Ascending aorta (tissue), 2 donors: ENCODE data around the gene TEAD4. TPM values are rescaled to one million over a fixed set of nuclear protein-coding genes. Genes with fewer than 3 reads are reported as not detected.

Experiments
- DNase-seq, 2 donors: peaks; one replicate each; pipeline ENCODE4 v3.0.0-alpha.2; 2019; ENCODE audit warnings: low spot score in 2 of 2
- H3K27ac ChIP-seq, 2 donors: fragments of 200-600 bp; sonication (generic); one replicate each; pipeline ENCODE4 v1.5.1; 2016 to 2017; ENCODE audit warnings: mild to moderate bottlenecking in 1 of 2
- H3K27me3 ChIP-seq: fragments of 200-600 bp; sonication (generic); one replicate; pipeline ENCODE4 v1.5.1; 2017
- H3K36me3 ChIP-seq, 2 donors: fragments of 200-600 bp; sonication (generic); one replicate each; pipeline ENCODE4 v1.5.1; 2016
- H3K4me1 ChIP-seq, 2 donors: fragments of 200-600 bp; sonication (generic); one replicate each; pipeline ENCODE4 v1.5.1; 2016 to 2017; ENCODE audit warnings: mild to moderate bottlenecking in 1 of 2
- H3K4me3 ChIP-seq, 2 donors: fragments of 200-600 bp; sonication (generic); one replicate each; pipeline ENCODE4 v1.5.1; 2016 to 2017; ENCODE audit warnings: mild to moderate bottlenecking in 1 of 2
- H3K9me3 ChIP-seq, 2 donors: fragments of 200-600 bp; sonication (generic); one replicate each; pipeline ENCODE4 v1.5.1; 2016
- intact Hi-C: fragments of 100-400 bp; cut with DNase I; formaldehyde crosslinking; loops from one replicate; pipeline ENCODE4 v1.15.1; 2023
- total RNA-seq: library from RNA; depleted of rRNA; stranded (reverse); fragments of >200 nt; gene quantifications from one replicate; pipeline ENCODE4 v1.1.0, GENCODE V29; 2016
- TF ChIP-seq, protein P1 (sequence below), 3 experiments: fragments of 200-600 bp in 2 of 3; fragments of 450-650 bp in 1 of 3; sonication (generic) in 2 of 3; IDR thresholded peaks; one replicate each; pipeline ENCODE4 v1.5.1; 2016 to 2019; ENCODE audit warnings: antibody characterized with exemption in 3 of 3, mild to moderate bottlenecking in 1 of 3, moderate library complexity in 1 of 3

TEAD4 gene
- total RNA-seq, 1 donor from 2014 or later: 76.1 TPM

DNA sequence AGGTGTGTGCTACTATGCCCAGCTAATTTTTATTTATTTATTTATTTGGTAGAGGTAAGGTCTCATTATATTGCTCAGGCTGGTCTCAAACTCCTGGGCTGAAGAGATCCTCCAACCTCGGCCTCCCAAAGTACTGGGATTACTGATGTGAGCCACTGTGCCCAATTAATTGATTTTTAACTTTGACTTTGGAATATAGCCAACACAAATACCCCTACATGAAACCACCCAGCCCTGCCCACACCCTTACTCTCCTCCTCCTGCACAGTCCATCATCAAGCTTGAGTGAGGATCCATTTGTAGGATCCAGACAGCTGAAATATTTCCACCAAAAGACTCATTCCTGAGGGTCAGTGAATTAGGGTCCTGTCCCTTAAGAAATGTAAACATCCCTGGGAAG, 3.3 kb upstream of the TEAD4 start:
- H3K36me3 ChIP-seq: no peaks in the 10 kb centered on the region
- H3K27me3 ChIP-seq: no peaks in the 10 kb centered on the region
- H3K4me1 ChIP-seq: peaks cover 5 to 15% of the 10 kb centered on the region in 2 donors
- H3K9me3 ChIP-seq: no peaks in the 10 kb centered on the region
- H3K27ac ChIP-seq: no peak overlapping the region
- DNase-seq: no peak
- no peak overlapping the region for H3K4me3 ChIP-seq
- intact Hi-C loops: loop anchor here (5.0 kb wide), 1 partner anchor 79 kb away; the partner anchor contains the start of genes FOXM1 and RHNO1
- TF ChIP-seq, protein P1, sequence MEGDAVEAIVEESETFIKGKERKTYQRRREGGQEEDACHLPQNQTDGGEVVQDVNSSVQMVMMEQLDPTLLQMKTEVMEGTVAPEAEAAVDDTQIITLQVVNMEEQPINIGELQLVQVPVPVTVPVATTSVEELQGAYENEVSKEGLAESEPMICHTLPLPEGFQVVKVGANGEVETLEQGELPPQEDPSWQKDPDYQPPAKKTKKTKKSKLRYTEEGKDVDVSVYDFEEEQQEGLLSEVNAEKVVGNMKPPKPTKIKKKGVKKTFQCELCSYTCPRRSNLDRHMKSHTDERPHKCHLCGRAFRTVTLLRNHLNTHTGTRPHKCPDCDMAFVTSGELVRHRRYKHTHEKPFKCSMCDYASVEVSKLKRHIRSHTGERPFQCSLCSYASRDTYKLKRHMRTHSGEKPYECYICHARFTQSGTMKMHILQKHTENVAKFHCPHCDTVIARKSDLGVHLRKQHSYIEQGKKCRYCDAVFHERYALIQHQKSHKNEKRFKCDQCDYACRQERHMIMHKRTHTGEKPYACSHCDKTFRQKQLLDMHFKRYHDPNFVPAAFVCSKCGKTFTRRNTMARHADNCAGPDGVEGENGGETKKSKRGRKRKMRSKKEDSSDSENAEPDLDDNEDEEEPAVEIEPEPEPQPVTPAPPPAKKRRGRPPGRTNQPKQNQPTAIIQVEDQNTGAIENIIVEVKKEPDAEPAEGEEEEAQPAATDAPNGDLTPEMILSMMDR (IDR thresholded peaks at IDR 0.05): no peak

GRCh38 chr12:2957816-2958431, 1.3 kb upstream of the TEAD4 start:
- peak overlapping the region; percentile 71 to 75 for H3K4me3 ChIP-seq
- TF ChIP-seq, protein P1 (IDR thresholded peaks at IDR 0.05): no peak
- peaks cover 5 to 16% of the 10 kb centered on the region in 2 donors for H3K4me1 ChIP-seq
- no peak for DNase-seq
- peak overlapping the region; percentile 93 to 95 for H3K27ac ChIP-seq
- H3K9me3 ChIP-seq: no peaks in the 10 kb centered on the region
- no peaks in the 10 kb centered on the region for H3K36me3 ChIP-seq
- intact Hi-C loops: loop anchor here (5.0 kb wide), 1 partner anchor 81 kb away; the partner anchor contains the start of genes FOXM1 and RHNO1
- H3K27me3 ChIP-seq: no peaks in the 10 kb centered on the region

GRCh38 chr12:2958432-2959191, 585 bp upstream of the TEAD4 start:
- intact Hi-C loops: loop anchor here (1.0 to 5.0 kb wide), 2 partner anchors 68 to 81 kb away; partner anchors contain the start of genes FOXM1, RHNO1 and TULP3
- peak in 1 of 2 donors; percentile 77 for DNase-seq
- H3K27me3 ChIP-seq: no peaks in the 10 kb centered on the region
- H3K36me3 ChIP-seq: no peaks in the 10 kb centered on the region
- no peaks in the 10 kb centered on the region for H3K9me3 ChIP-seq
- TF ChIP-seq, protein P1 (IDR thresholded peaks at IDR 0.05): no peak
- peak overlapping the region; percentile 71 to 75 for H3K4me3 ChIP-seq
- peak overlapping the region; percentile 93 to 95 for H3K27ac ChIP-seq
- peaks cover 5 to 16% of the 10 kb centered on the region in 2 donors for H3K4me1 ChIP-seq

DNA sequence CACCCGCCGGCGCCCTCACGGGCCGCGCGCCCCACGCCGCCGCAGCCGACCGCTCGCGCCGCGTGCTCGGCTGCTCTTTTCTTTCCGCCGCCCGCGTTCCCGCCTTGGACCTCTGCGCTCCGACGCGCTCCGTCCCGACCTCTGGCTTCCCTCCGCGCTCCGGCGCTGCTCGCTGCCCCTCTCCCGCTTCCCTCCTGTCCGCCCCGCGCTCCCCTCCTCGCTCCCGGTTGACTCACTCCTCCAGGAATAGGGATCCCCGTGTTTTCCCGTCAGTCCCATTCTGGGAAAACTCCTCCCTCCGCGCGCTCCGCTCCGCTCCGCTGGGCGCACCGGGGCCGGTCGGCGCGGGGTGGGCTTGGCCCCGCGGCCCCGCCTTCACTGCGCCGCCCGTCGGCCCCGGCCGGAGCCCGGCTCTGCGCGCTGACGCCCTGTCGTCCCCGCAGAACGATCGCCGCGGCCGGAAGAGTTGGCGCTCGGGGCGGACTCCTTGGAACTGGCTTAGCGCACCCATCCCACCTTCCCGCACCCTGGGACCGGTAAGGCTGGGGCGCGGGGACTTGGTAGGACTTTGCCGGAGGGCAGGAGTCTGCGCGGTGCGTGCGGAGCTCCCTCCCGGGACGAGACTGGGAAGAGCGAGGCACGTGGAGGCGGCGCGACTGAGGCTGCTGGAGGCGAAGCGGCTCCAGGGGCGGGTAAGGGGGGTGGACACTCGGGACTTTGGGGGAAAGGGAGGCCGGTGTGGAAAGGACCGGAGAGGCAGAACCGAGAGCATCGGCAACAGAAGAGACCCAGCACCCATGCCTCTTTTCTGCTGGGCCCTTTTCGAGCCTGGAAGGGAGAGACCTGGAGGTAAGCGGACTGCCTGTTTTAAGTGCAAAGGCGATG, 550 bp downstream of the TEAD4 start:
- intact Hi-C loops: loop anchor here (1.0 to 5.0 kb wide), 3 partner anchors 69 to 83 kb away; partner anchors contain the start of genes FOXM1, RHNO1 and TULP3

More for the DNA sequence above, 550 bp downstream of the TEAD4 start:
- Histone ChIP-seq H3K36me3 (no peaks in the 10 kb centered on the region), H3K27ac (peak overlapping the region; percentile 93 to 95), H3K27me3 (no peaks in the 10 kb centered on the region), H3K4me3 (peak overlapping the region; percentile 71 to 75), H3K9me3 (no peaks in the 10 kb centered on the region), H3K4me1 (peaks cover 5 to 16% of the 10 kb centered on the region in 2 donors)
- TF ChIP-seq, protein P1 (IDR thresholded peaks at IDR 0.05): no peak
- peak in 1 of 2 donors; percentile 83 for DNase-seq
